ENCODE results near the gene TSPYL2. TPM values are rescaled to one million over a fixed set of nuclear protein-coding genes. Genes with fewer than 3 reads are reported as not detected.

The TSPYL2 gene
- total RNA-seq, 1 donor: 15.9 TPM

DNA sequence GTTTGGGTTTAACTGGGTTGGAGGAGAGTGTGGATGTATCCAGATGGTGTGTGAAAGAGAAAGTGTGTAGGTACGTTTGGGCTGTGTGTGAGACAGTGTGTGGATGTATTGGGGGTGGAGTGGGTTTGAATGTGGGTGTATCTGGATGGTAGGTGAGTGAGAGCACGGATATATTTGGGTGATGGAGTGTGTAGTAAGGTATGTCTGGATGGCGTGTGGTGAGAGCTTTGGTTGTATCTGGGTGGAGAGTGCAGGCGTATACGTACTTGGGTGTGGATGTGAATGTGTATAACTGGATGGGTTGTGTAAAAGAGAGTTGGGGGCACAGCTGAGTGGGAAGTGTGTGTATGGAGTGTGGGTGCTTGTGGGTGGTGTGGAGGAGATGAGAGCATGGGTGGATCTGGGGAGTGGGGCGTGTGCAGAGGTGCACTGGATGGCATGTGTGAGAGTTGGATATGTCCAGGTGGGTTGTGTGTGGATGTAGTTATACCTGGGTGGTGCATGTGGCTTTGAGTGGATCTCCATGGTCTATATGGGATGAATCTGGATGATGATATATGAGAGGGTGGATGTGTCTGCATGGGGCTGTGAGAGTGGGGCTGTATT, 26.8 kb upstream of the TSPYL2 start:
- H4K20me1 ChIP-seq (ENCODE audit: insufficient read depth, low read length): peaks cover 43% of the 10 kb centered on the region

DNA sequence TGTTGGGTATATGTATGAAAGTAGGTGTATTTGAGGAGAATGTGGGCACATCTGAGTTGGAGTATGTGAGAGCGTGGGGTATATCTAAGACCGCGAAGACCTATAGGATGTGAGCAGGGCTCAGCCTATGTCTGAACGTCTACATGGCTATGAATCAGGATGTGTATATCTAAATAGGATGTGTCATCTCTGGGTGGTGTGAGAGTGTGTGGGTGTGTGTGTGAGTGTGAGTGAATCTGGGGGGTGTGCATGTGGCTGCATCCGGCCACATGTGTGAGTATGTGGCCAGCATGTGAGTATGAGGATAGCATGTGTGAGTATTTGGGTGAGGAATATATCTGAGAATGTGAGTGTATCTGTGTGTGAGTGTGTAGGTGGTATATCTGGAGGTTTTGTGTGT, 25.9 kb upstream of the TSPYL2 start:
- Histone ChIP-seq H4K20me1 (ENCODE audit: insufficient read depth, low read length) (peaks cover 35% of the 10 kb centered on the region), H3K4me2 (ENCODE audit: insufficient read depth, low read length) (no peak overlapping the region), H3K27me3 (ENCODE audit: insufficient read depth, low read length) (peaks cover 3% of the 10 kb centered on the region)

More for the DNA sequence above, 26.8 kb upstream of the TSPYL2 start:
- peaks cover 73% of the 10 kb centered on the region for H3K79me2 ChIP-seq (ENCODE audit: insufficient read depth, low read length)
- H3K36me3 ChIP-seq (ENCODE audit: insufficient read depth, low read length): no peaks in the 10 kb centered on the region
- TF ChIP-seq, protein P1, sequence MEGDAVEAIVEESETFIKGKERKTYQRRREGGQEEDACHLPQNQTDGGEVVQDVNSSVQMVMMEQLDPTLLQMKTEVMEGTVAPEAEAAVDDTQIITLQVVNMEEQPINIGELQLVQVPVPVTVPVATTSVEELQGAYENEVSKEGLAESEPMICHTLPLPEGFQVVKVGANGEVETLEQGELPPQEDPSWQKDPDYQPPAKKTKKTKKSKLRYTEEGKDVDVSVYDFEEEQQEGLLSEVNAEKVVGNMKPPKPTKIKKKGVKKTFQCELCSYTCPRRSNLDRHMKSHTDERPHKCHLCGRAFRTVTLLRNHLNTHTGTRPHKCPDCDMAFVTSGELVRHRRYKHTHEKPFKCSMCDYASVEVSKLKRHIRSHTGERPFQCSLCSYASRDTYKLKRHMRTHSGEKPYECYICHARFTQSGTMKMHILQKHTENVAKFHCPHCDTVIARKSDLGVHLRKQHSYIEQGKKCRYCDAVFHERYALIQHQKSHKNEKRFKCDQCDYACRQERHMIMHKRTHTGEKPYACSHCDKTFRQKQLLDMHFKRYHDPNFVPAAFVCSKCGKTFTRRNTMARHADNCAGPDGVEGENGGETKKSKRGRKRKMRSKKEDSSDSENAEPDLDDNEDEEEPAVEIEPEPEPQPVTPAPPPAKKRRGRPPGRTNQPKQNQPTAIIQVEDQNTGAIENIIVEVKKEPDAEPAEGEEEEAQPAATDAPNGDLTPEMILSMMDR (IDR thresholded peaks at IDR 0.05; ENCODE audit: extremely low read depth, low read depth, low read length): no peak
- no peak for DNase-seq (ENCODE audit: insufficient read length, low spot score, missing footprints)
- no peak overlapping the region for H2AFZ ChIP-seq (ENCODE audit: low read length)
- H3K9me3 ChIP-seq (ENCODE audit: low read depth, low read length): no peaks in the 10 kb centered on the region
- peaks cover 3% of the 10 kb centered on the region for H3K4me1 ChIP-seq (ENCODE audit: insufficient read depth, low read length)
- no peak overlapping the region for H3K27ac ChIP-seq (ENCODE audit: low read depth, low read length)
- no peak overlapping the region for H3K4me3 ChIP-seq (ENCODE audit: insufficient read depth, low read length)
- H3K4me2 ChIP-seq (ENCODE audit: insufficient read depth, low read length): no peak overlapping the region
- H3K27me3 ChIP-seq (ENCODE audit: insufficient read depth, low read length): no peaks in the 10 kb centered on the region

DNA sequence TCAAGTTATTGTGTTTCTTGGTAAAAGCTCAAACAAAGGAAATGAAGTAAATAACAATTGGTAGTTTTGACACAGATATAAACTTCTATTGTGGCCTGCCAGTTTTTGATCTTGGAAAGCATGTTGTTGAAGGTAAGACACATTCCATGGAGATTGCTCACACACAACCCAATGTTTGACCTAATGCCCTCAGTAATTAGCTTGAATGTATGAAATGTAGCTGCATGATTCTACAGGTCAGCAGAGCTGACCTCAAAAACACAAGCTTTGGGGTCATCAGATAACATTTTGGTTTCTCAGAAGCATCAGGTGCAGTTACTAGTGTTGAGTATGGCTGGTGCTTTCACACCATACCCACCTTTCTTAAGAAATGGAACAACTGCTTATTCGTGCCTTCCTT, 17.1 kb upstream of the TSPYL2 start:
- Histone ChIP-seq H3K4me1 (ENCODE audit: insufficient read depth, low read length) (no peaks in the 10 kb centered on the region), H3K4me2 (ENCODE audit: insufficient read depth, low read length) (no peak overlapping the region), H2AFZ (ENCODE audit: low read length) (no peak overlapping the region), H3K36me3 (ENCODE audit: insufficient read depth, low read length) (no peaks in the 10 kb centered on the region), H3K79me2 (ENCODE audit: insufficient read depth, low read length) (peaks cover 3% of the 10 kb centered on the region), H3K4me3 (ENCODE audit: insufficient read depth, low read length) (no peak overlapping the region), H4K20me1 (ENCODE audit: insufficient read depth, low read length) (peaks cover 19% of the 10 kb centered on the region), H3K9me3 (ENCODE audit: low read depth, low read length) (no peaks in the 10 kb centered on the region), H3K27me3 (ENCODE audit: insufficient read depth, low read length) (peaks cover 10% of the 10 kb centered on the region), H3K27ac (ENCODE audit: low read depth, low read length) (no peak overlapping the region)
- TF ChIP-seq, protein P1 (IDR thresholded peaks at IDR 0.05; ENCODE audit: extremely low read depth, low read depth, low read length): no peak
- DNase-seq (ENCODE audit: insufficient read length, low spot score, missing footprints): no peak

More for the DNA sequence above, 25.9 kb upstream of the TSPYL2 start:
- Histone ChIP-seq H3K36me3 (ENCODE audit: insufficient read depth, low read length) (no peaks in the 10 kb centered on the region), H3K4me1 (ENCODE audit: insufficient read depth, low read length) (no peaks in the 10 kb centered on the region), H2AFZ (ENCODE audit: low read length) (no peak overlapping the region), H3K9me3 (ENCODE audit: low read depth, low read length) (no peaks in the 10 kb centered on the region), H3K27ac (ENCODE audit: low read depth, low read length) (no peak overlapping the region), H3K4me3 (ENCODE audit: insufficient read depth, low read length) (no peak overlapping the region), H3K79me2 (ENCODE audit: insufficient read depth, low read length) (peaks cover 63% of the 10 kb centered on the region)
- TF ChIP-seq, protein P1 (IDR thresholded peaks at IDR 0.05; ENCODE audit: extremely low read depth, low read depth, low read length): no peak
- DNase-seq (ENCODE audit: insufficient read length, low spot score, missing footprints): no peak

DNA sequence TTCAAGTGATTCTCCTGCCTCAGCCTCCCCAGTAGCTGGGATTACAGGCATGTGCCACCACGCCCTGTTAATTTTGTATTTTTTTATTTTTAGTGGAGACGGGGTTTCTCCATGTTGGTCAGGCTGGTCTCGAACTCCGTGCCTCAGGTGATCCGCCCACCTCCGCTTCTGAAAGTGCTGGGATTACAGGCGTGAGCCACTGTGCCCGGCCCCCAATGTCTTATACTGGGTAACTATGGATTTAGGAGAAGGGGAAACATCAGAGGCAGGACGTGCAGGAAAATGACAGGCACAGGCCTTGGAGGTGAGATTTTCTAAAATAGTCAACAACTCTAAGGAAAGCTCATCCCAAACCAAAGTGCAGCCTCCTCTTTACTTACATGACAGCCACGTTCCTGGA, 11.1 kb upstream of the TSPYL2 start:
- Histone ChIP-seq H3K36me3 (ENCODE audit: insufficient read depth, low read length) (no peaks in the 10 kb centered on the region), H2AFZ (ENCODE audit: low read length) (no peak overlapping the region), H3K79me2 (ENCODE audit: insufficient read depth, low read length) (peaks cover 8% of the 10 kb centered on the region), H3K4me2 (ENCODE audit: insufficient read depth, low read length) (no peak overlapping the region), H3K27ac (ENCODE audit: low read depth, low read length) (no peak overlapping the region), H3K27me3 (ENCODE audit: insufficient read depth, low read length) (peaks cover 8% of the 10 kb centered on the region), H4K20me1 (ENCODE audit: insufficient read depth, low read length) (peaks cover 11% of the 10 kb centered on the region), H3K4me3 (ENCODE audit: insufficient read depth, low read length) (no peak overlapping the region), H3K4me1 (ENCODE audit: insufficient read depth, low read length) (peaks cover 4% of the 10 kb centered on the region), H3K9me3 (ENCODE audit: low read depth, low read length) (no peaks in the 10 kb centered on the region)
- TF ChIP-seq, protein P1 (IDR thresholded peaks at IDR 0.05; ENCODE audit: extremely low read depth, low read depth, low read length): no peak
- no peak for DNase-seq (ENCODE audit: insufficient read length, low spot score, missing footprints)
